ENCODE measurements around the gene ACOT7.

- TF ChIP-seq, protein P1, sequence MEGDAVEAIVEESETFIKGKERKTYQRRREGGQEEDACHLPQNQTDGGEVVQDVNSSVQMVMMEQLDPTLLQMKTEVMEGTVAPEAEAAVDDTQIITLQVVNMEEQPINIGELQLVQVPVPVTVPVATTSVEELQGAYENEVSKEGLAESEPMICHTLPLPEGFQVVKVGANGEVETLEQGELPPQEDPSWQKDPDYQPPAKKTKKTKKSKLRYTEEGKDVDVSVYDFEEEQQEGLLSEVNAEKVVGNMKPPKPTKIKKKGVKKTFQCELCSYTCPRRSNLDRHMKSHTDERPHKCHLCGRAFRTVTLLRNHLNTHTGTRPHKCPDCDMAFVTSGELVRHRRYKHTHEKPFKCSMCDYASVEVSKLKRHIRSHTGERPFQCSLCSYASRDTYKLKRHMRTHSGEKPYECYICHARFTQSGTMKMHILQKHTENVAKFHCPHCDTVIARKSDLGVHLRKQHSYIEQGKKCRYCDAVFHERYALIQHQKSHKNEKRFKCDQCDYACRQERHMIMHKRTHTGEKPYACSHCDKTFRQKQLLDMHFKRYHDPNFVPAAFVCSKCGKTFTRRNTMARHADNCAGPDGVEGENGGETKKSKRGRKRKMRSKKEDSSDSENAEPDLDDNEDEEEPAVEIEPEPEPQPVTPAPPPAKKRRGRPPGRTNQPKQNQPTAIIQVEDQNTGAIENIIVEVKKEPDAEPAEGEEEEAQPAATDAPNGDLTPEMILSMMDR (IDR thresholded peaks at IDR 0.05; ENCODE audit: insufficient read depth, low read length, poor library complexity, severe bottlenecking), result no peak
- no peak for TF ChIP-seq EZH2phosphoT487 (conservative IDR thresholded peaks at IDR 0.05; ENCODE audit: low read length)
Observed at GRCh38 chr1:6441586-6441985, 48.0 kb upstream of the ACOT7 start.

Data from SU-DHL-6 (cell line).